SU-DHL-6 (cell line): Measurements from ENCODE around the gene FUCA2.
A peak's percentile ranks its signal among the peaks of the same experiment; 100 is the strongest.
"Not testable (repeated sequence)": the region's sequence is repeated elsewhere in the genome, so short reads cannot be mapped to it uniquely, and the experiment has no call there.

Source experiments
- H2AFZ ChIP-seq: fragments of 200-600 bp; sonication (generic); 2 replicates; pipeline ENCODE4 v1.6.1; 2014; ENCODE audit warnings: low read depth, mild to moderate bottlenecking, moderate library complexity, mixed read lengths, antibody characterized with exemption, low read length; ENCODE audit not compliant: severe bottlenecking
- H3F3A ChIP-seq: fragments of 200-600 bp; shearing (Covaris generic); 2 replicates; pipeline ENCODE4 v1.6.0; 2016; ENCODE audit warnings: antibody characterized with exemption, mild to moderate bottlenecking; ENCODE audit not compliant: insufficient read depth
- H3K27ac ChIP-seq: fragments of 200-600 bp; sonication (generic); 2 replicates; pipeline ENCODE4 v1.5.1; 2016; ENCODE audit warnings: low read depth, mild to moderate bottlenecking, low read length, moderate library complexity, mixed read lengths
- H3K27me3 ChIP-seq: fragments of 200-600 bp; sonication (generic), shearing (Covaris generic); 2 replicates; pipeline ENCODE4 v1.6.0; 2014; ENCODE audit warnings: mild to moderate bottlenecking, low read length
- H3K36me3 ChIP-seq: fragments of 200-600 bp; sonication (generic); 2 replicates; pipeline ENCODE4 v1.6.1; 2014; ENCODE audit warnings: mild to moderate bottlenecking, low read length, mixed read lengths
- H3K4me2 ChIP-seq: fragments of 300-600, 200-600 bp; shearing (Covaris generic), sonication (generic); 2 replicates; pipeline ENCODE4 v1.6.0; 2014; ENCODE audit warnings: low read length, low read depth, mild to moderate bottlenecking; ENCODE audit not compliant: poor library complexity, severe bottlenecking
- H3K4me3 ChIP-seq: fragments of 200-600 bp; sonication (generic); 2 replicates; pipeline ENCODE4 v1.5.1; 2014; ENCODE audit warnings: antibody characterized with exemption, low read length, mild to moderate bottlenecking, mixed read lengths; ENCODE audit not compliant: insufficient read depth, poor library complexity, severe bottlenecking
- H3K79me2 ChIP-seq: fragments of 200-600 bp; sonication (generic); 2 replicates; pipeline ENCODE4 v1.6.1; 2014; ENCODE audit warnings: mild to moderate bottlenecking, low read length, moderate library complexity; ENCODE audit not compliant: insufficient read depth
- H3K9ac ChIP-seq: fragments of 200-600 bp; sonication (generic); 2 replicates; pipeline ENCODE4 v1.7.0; 2014; ENCODE audit warnings: mild to moderate bottlenecking, low read length
- H3K9me2 ChIP-seq: fragments of 200-600 bp; sonication (generic); replicated peaks from 2 replicates; pipeline ENCODE4 v1.6.1; 2014; ENCODE audit warnings: low read length; ENCODE audit not compliant: insufficient read depth
- H3K9me3 ChIP-seq: fragments of 200-600 bp; sonication (generic); 2 replicates; pipeline ENCODE4 v1.6.1; 2014; ENCODE audit warnings: low read length, mixed read lengths; ENCODE audit not compliant: insufficient read depth
- H4K20me1 ChIP-seq: fragments of 200-600 bp; sonication (generic); 2 replicates; pipeline ENCODE4 v1.6.1; 2014; ENCODE audit warnings: low read depth, mild to moderate bottlenecking, antibody characterized with exemption, low read length, moderate library complexity, mixed read lengths
- CTCF ChIP-seq: fragments of 200-600 bp; sonication (generic); IDR thresholded peaks from one replicate; pipeline ENCODE4 v1.5.1; 2017; ENCODE audit warnings: antibody characterized with exemption, mild to moderate bottlenecking, low read length, moderate library complexity; ENCODE audit not compliant: insufficient read depth, poor library complexity, severe bottlenecking
- EZH2phosphoT487 ChIP-seq: fragments of 200-600 bp; sonication (generic), shearing (Covaris generic); conservative IDR thresholded peaks from 2 replicates; pipeline ENCODE4 v1.6.1; 2018; ENCODE audit warnings: mild to moderate bottlenecking, antibody characterized with exemption, low read length, moderate library complexity, mixed read lengths

FUCA2 gene

GRCh38 chr6:143516690-143517446 lies 5.3 kb upstream of the FUCA2 start:
- no peak overlapping the region for H3K4me3 ChIP-seq
- no peak overlapping the region for H3K4me2 ChIP-seq
- no peak for TF ChIP-seq CTCF
- no peak for TF ChIP-seq EZH2phosphoT487
- H3K9me3 ChIP-seq, result no peaks in the 10 kb centered on the region
- no peak overlapping the region for H3K9ac ChIP-seq
- no peaks in the 10 kb centered on the region for H3F3A ChIP-seq
- H3K27ac ChIP-seq, result no peak overlapping the region
- H3K36me3 ChIP-seq, result no peaks in the 10 kb centered on the region
- H3K27me3 ChIP-seq, result no peaks in the 10 kb centered on the region
- H2AFZ ChIP-seq, result no peak overlapping the region
- no peaks in the 10 kb centered on the region for H3K9me2 ChIP-seq
- H4K20me1 ChIP-seq, result no peaks in the 10 kb centered on the region
- H3K79me2 ChIP-seq, result no peaks in the 10 kb centered on the region

- Histone ChIP-seq H4K20me1 (no peaks in the 10 kb centered on the region), H3K9me3 (no peaks in the 10 kb centered on the region), H3K4me3 (no peak overlapping the region), H2AFZ (no peak overlapping the region), H3K27me3 (no peaks in the 10 kb centered on the region), H3F3A (no peaks in the 10 kb centered on the region), H3K9me2 (no peaks in the 10 kb centered on the region), H3K36me3 (no peaks in the 10 kb centered on the region), H3K4me2 (no peak overlapping the region), H3K79me2 (no peaks in the 10 kb centered on the region), H3K27ac (no peak overlapping the region), H3K9ac (no peak overlapping the region)
- no peak for TF ChIP-seq CTCF
- TF ChIP-seq EZH2phosphoT487, result no peak
Measured at GRCh38 chr6:143515766-143516355, 4.3 kb upstream of the FUCA2 start.

- no peaks in the 10 kb centered on the region for H3K9me2 ChIP-seq
- H2AFZ ChIP-seq, result no peak overlapping the region
- no peaks in the 10 kb centered on the region for H4K20me1 ChIP-seq
- no peaks in the 10 kb centered on the region for H3K36me3 ChIP-seq
- H3K79me2 ChIP-seq, result no peaks in the 10 kb centered on the region
- H3F3A ChIP-seq, result no peaks in the 10 kb centered on the region
- no peak overlapping the region for H3K27ac ChIP-seq
- no peak overlapping the region for H3K9ac ChIP-seq
- H3K9me3 ChIP-seq, result no peaks in the 10 kb centered on the region
- no peak overlapping the region for H3K4me2 ChIP-seq
- no peak for TF ChIP-seq EZH2phosphoT487
- H3K27me3 ChIP-seq, result no peaks in the 10 kb centered on the region
- no peak overlapping the region for H3K4me3 ChIP-seq
Measured at GRCh38 chr6:143515061-143515760, 3.7 kb upstream of the FUCA2 start.

- Histone ChIP-seq H3K4me2 (no peak overlapping the region), H3K4me3 (no peak overlapping the region), H3K27me3 (no peaks in the 10 kb centered on the region), H3K27ac (no peak overlapping the region), H3K36me3 (no peaks in the 10 kb centered on the region), H2AFZ (no peak overlapping the region), H3F3A (no peaks in the 10 kb centered on the region), H3K79me2 (no peaks in the 10 kb centered on the region), H4K20me1 (no peaks in the 10 kb centered on the region), H3K9ac (no peak overlapping the region), H3K9me3 (no peaks in the 10 kb centered on the region), H3K9me2 (no peaks in the 10 kb centered on the region)
- TF ChIP-seq CTCF, result peak; percentile 33
- no peak for TF ChIP-seq EZH2phosphoT487
Measured at GRCh38 chr6:143513410-143513809, 1.9 kb upstream of the FUCA2 start.

- not testable (repeated sequence) for H4K20me1 ChIP-seq, H3K9me3 ChIP-seq, H3K27ac ChIP-seq, H3K4me3 ChIP-seq, H3K36me3 ChIP-seq, H3K4me2 ChIP-seq, H3F3A ChIP-seq, H3K9me2 ChIP-seq, H2AFZ ChIP-seq, H3K27me3 ChIP-seq, H3K79me2 ChIP-seq, H3K9ac ChIP-seq
Measured at GRCh38 chr6:143510326-143510725, 1.2 kb downstream of the FUCA2 start.
